Ammon's horn (tissue), 1 donor: ENCODE data around the gene PHF14.
A peak's percentile ranks its signal among the peaks of the same experiment; 100 is the strongest.

Experiments
- DNase-seq: peaks from one replicate; pipeline ENCODE4 v3.0.0-alpha.2; 2016; ENCODE audit warnings: low spot score

Gene PHF14

DNA sequence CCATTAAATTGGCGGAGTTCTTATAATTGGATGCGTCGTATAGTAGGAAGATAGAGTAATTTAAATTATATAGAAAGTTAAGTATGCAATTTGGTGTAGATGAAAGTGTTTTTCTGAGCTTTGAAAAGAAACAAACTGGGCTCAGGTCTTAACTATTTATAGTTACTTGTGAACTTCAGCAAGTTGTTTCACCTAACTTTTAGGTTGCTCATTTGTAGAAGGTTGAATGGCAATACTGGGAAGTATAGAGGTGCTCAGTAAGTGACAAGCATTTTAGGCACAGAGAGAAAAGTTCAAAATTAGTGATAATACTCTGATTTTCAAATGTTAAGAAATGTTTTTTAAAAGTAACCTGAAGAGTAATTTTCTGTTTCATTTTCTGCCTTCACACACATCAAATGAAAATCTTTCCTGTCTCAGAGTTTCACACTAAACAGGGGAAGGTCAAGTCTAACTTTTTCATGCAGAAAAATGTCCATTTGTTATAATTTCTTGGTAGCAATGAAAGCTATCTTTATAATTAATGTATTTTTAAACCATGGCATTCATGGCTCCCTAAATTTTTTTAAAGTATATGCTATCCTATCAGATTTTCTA lies 146.5 kb downstream of the PHF14 start:
- DNase-seq = no peak

- no peak for DNase-seq
These were observed 147.1 kb downstream of the PHF14 start for GRCh38 chr7:11120675-11121220.

- no peak for DNase-seq
These were observed 151.3 kb downstream of the PHF14 start for GRCh38 chr7:11124856-11125559.

GRCh38 chr7:11127114-11127785 lies 153.6 kb downstream of the PHF14 start:
- DNase-seq = no peak

DNA sequence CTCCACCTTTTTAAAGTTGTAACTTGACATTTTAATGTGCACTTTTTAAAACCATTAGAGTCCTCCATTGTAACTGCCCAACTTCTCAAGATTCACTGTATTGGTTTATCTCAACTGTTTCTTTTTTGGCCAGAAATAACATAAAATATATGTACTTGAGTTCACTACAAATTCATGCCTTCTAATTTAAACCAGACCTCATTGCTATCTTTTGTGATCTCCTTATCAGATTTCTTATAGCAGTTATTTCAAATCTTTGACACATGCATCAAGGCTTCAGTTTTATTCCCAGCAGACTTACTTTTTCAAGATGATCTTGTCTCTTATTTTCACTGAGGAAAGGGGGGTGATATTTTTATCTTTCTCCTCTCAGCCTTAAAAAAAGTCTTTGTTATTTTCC lies 154.3 kb downstream of the PHF14 start:
- DNase-seq = no peak

- DNase-seq = no peak
These were observed 154.8 kb downstream of the PHF14 start for GRCh38 chr7:11128498-11128897.

DNA sequence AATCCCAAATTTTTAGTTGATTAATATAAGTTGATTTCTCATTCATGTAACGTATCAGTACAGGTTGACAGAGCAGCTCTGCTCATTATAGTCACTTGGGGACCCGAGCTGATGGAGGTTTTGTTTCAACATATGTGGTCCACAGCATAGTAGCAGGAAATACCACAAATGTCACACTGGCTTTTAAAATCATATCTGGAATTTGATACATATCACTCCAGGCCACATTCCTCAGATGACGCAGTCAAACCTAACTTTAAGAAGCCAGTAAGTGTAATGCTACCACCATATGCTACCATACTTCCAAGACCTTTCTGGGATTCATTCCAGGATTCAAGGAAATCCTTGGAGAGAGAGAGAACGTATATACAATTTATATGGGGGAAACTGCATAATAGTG lies 156.3 kb downstream of the PHF14 start:
- DNase-seq = no peak

DNA sequence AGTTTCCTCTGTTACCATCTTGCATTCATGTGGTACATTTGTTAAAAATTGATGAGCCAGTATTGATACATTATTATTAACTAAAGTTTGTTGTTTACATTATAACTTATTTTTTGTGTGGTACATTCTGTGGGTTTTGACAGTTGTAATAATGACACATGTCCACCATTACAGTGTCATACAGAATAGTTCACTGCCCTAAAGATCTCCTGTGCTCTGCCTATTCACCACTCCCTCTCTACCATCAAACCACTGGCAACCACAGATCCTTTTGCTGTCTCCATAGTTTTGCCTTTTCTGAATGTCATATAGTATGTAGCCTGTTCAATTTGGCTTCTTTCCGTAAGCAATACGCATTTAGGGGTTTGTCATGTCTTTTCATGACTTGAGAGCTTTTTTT lies 156.9 kb downstream of the PHF14 start:
- no peak for DNase-seq

DNA sequence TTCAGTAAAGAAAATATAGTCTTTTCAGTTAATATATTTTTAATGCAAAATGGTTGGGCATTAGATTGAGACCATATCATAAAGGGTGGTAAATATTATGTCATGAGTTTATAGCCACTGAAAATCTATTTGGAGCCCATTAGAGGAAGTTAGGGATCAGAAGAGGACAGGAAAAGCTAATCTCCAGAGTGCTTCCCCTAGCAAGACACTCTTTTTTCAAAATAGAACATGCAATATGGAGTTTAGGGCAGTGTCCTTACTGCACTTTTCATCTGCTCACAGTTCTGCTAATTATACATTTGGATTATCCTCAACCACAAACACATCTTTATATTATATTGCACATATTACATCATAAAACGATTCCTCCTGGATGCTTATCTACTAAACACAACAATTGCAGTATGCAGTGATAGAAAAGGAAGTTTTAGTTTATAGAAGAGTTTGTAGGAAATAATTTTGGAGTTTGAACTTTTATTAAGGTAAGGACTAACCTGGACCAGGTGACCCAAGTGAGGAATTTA lies 159.8 kb downstream of the PHF14 start:
- DNase-seq = no peak

DNA sequence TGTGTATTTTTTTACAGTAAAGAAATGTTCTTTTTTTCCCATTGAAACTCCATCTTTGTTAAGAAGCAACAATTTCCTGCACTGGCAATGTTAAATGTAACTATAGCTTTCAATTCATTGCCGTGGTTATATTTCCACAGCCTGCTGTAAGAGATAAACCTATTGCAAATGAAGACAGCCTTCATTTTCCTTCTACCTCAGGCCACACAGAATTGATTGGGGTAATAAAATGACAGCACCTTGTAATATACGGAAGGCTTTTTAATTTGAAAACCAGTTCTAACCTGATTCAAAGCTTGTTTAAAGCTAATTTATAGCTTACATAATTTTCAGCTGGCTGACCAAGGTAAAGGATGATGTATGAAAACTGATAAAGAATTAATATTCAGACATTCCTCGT lies 161.9 kb downstream of the PHF14 start:
- DNase-seq = no peak

DNA sequence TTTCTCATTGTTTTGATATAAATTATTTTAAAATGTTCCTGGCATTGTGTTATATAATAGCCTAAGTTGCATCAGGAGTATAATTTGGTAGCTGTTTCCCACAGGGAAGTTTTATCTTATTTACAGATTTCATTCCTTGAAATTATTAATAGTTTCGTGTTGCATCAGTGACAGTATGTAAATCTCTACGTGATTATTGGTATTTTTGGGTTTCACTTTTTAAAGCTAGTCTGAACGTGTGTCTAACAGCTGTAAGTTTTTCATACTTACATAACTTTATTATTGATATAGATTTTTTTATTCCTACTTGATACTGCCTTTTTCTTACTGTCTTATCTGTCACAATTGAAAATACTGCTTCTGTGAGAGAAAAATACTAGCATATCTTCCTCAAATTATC lies 167.9 kb downstream of the PHF14 start:
- no peak for DNase-seq

DNA sequence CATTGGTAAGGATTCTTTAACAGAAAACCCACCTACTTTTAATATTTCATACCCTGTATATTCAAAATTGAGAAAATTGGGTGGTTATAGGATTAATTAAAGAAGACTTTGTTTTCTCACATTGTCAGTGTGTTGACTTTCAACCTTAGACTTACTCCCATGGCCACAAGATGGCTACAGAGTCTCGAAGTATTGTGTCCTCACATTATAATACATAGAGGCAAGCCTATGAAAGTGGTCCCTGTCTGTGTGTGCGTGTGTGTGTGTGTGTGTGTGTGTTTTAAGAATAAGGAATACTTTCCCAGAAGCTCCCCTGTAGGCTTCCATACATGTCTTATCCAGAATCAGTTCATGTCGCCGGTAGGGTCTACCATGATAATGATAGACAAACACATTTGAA lies 180.0 kb downstream of the PHF14 start:
- DNase-seq = no peak

DNA sequence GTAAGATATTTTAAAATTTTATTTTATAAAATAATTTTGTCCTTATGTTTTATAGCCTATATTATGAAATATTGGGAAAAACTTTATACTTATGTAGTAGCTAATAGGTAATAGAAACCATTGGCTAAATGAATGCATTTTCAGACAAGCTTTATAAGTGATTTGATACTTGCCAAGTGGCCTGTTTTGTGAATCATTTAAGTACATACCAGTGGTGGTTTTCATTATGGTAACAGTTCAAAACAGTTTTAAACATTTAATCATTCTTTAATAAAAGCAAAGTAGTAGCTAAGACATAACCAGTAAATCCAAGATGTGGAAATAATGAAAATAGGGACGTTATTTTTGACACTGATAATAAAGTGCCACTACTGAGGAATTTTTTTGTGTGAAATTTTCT lies 182.2 kb downstream of the PHF14 start:
- no peak for DNase-seq

DNA sequence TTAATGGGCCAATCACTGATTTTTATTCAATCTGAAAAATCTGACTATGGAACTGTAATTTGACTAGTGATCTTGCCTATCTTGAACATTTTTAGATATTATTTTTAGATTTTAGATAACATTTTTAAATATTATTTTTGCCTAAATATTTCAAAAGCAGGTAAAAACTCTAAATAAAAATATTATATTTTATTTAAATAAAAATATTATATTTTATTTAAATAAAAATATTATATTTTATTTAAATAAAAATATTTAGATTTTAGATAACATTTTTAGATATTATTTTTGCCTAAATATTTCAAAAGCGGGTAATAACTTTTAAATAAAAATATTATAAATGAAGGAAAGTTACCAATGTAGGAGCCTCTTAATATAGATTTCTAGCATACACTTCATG lies 187.8 kb downstream of the PHF14 start:
- no peak for DNase-seq

DNA sequence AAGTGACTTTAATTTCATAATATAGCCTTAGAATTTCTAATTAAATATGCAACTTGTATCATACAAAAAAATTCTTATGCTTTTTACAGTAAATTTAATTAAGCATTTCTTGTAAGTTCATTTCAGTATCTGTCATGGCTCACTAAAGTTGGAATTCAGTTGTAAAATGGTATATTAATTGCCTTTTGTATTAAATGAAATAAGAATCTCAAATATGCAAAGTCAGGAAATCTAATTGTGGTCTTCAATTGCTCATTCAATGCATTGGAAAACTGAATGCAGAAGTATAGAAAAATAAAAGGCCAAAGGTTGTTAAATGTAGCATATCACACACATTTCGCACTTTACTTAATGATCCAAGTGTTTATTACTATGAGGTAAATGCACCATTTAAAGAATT lies 189.5 kb downstream of the PHF14 start:
- DNase-seq = no peak

DNA sequence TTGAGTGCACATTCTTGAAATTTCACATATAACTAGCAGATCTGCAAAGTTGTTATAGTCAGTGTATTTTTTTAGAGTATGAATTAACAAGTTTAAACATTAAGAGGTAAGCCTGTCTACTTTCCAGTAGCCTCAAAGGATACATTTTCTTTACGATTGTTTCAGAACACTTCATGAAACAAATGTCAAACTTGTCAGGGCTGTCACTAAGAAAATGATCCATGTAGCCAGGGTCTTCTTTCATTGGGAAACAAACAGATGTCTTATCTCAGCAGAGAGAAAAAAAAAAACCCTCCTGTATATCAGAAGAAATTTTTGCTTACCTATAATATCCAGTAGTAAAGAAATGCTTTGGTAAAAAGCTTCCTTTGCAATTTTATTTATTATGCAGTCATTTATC lies 192.4 kb downstream of the PHF14 start:
- no peak for DNase-seq

DNA sequence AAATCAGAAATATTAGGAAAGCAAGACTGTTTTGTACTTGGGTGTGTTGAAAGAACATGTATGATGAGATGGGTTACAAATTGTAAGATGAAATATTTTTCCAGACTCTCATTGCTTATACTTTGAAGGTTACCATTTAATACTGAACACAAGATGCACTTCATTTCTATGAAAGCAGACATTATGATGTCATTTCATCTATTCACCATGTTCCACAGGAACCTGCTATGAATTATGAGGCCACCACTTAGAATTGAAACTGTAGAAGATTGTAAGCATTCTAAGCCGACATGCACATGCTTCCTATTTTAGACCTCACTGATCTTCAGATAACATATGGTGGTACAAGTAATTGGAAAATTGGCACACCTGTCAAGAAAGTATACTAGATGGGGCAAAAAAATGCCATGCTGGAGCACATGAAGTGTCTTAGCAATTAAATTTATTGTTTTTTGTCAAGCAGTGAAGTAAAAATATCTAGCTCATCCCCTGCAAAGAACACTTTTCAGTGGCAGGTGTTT lies 195.0 kb downstream of the PHF14 start:
- DNase-seq = no peak

- DNase-seq = peak; percentile 47
These were observed 196.5 kb downstream of the PHF14 start for GRCh38 chr7:11170175-11170574.

DNA sequence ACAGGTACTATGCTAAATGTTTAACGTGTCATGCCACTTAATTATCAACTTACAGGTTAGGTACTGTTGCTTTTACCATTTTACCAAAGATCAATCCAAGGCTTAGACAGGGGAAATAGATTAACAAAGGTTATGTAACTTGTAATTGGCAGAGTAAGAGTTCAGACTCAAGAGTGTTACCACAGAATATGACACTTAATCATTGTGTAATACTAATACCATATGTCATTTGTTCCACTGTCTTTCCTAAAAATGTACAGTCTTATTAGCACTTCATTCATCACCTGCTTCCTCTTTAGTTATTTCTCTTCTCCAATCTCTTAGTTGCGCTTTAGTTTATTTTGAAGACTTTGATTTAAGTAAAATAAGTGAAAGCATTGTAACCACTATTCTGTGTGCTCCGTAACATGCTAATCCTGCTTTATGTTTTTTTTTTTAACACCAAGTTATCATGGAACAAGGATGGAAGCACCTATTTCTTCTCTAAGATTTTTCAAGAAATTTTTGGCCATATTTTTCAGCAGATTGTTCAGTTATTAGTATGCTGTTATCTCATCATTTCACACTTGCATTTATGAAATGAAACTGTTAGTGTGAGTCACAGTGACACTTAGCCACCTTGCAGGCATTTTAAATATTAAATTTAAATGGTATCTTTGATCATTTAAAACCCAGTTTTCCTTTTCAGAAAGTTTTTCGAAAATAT lies 197.3 kb downstream of the PHF14 start:
- DNase-seq = no peak

DNA sequence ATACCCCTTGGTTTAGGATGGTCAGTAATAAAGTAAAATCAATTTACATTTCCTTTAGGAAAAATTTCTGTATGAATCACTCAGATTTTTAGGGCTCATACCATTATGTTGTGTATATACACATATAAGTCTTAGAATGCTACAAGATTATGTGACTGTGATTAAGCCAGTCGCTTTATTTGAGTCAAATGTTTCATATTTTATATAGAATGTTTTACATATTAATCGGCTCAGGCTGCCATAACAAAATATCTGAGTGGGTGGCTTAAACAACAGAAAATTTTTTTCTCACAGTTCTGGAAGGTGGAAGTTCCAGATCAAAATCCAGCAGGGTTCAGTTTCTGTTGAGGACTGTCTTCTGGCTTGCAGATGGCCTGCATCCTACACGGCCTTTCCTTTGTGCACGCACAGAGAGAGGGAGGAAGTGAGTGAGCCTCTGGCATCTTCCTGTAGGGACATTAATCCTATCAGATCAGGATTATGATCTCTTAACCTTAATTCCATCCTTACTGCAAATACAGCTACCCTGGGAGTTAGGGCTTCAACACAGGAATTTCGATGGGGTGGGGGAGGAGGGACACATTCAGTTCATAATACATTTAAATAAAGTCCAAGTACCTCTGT lies 198.0 kb downstream of the PHF14 start:
- DNase-seq = no peak

DNA sequence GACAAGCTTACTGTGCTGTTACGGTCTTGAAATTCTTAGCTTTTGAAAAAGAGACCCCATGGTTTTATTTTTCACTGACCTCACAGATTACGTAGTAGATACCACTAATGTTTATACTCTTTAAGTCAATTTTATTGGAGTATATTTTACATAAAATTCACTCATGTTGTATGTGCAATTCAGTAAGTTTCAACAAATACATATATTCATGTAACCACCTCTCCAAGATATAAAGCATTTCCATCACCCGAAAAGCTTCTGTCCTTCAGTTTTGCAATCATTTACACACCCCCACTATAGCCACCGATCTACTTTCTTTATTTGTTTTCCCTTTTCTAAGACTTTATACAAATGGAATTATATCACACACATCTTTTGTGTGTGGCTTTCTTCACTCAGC lies 199.2 kb downstream of the PHF14 start:
- no peak for DNase-seq

DNA sequence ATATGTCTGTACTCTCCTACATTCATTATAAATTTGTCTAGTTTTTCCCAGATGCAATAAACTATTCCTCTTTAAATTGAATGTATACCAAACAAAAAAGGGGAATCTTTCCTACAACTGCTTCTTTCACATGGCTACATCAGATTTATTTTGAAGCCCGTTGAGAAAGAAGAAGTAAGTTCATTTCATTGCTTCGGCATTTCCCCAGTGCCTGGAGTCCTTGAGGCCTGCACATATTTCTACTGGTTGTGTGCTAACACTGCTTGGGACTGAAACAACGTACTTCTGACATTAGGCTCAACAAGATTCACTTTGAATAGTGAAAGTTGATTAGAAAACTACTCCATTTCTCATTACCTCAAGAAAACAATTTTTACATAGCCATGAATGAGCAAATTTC lies 201.7 kb downstream of the PHF14 start:
- no peak for DNase-seq
